PC-3 (cell line): ENCODE measurements around the gene KCND3. TPM values are rescaled to one million over a fixed set of nuclear protein-coding genes. Genes with fewer than 3 reads are reported as not detected.

Experiments used
- ATAC-seq: fragments of 200-7000 bp; cut with Tn5 transposase; 2 replicates; pipeline ENCODE4 v1.9.1; 2020; ENCODE audit warnings: mild to moderate bottlenecking, moderate library complexity
- BruUV-seq: library from RNA; stranded (reverse); fragments of 400-500 nt; replicated peaks from 2 replicates; lab custom pipeline; 2021; lab: Mats Ljungman, UMichigan
- CTCF ChIA-PET: fragments of 300-600 bp; sonication (Branson Sonifier 250); formaldehyde crosslinking; loops from one replicate; lab custom pipeline; 2022; ENCODE audit warnings: antibody characterized with exemption; lab: Charles Lee
- POLR2A ChIA-PET: fragments of 300-600 bp; sonication (Branson Sonifier 250); formaldehyde crosslinking; loops from one replicate; lab custom pipeline; 2022; ENCODE audit warnings: antibody characterized with exemption; ENCODE audit not compliant: unreplicated experiment; lab: Charles Lee
- DNase-seq: peaks from one replicate; pipeline ENCODE4 v3.0.0-alpha.2; 2015
- H2AFZ ChIP-seq: fragments of 300-600 bp; sonication (generic); 2 replicates; pipeline ENCODE4 v1.6.0; 2016; ENCODE audit warnings: antibody characterized with exemption, low read length
- H3F3A ChIP-seq: fragments of 300-600 bp; sonication (generic); one replicate; pipeline ENCODE4 v1.6.0; 2017; ENCODE audit warnings: antibody characterized with exemption, low read length, control low read depth, mild to moderate bottlenecking; ENCODE audit not compliant: unreplicated experiment
- H3K27ac ChIP-seq: fragments of 300-600 bp; sonication (generic); 2 replicates; pipeline ENCODE4 v1.5.1; 2016; ENCODE audit warnings: mild to moderate bottlenecking, low read length
- H3K27me3 ChIP-seq: fragments of 300-600 bp; sonication (generic); 2 replicates; pipeline ENCODE4 v1.6.1; 2016; ENCODE audit warnings: low read length, mixed read lengths
- H3K36me3 ChIP-seq: fragments of 300-600 bp; sonication (generic); 2 replicates; pipeline ENCODE4 v1.6.1; 2016; ENCODE audit warnings: low read depth, mixed run types, low read length, mixed read lengths
- H3K4me1 ChIP-seq: fragments of 300-600 bp; sonication (generic); 2 replicates; pipeline ENCODE4 v1.5.1; 2016; ENCODE audit warnings: low read length; ENCODE audit not compliant: insufficient read depth
- H3K4me2 ChIP-seq: fragments of 300-600 bp; sonication (generic); 2 replicates; pipeline ENCODE4 v1.6.0; 2016; ENCODE audit warnings: low read length
- H3K4me3 ChIP-seq: fragments of 300-600 bp; sonication (generic); 2 replicates; pipeline ENCODE4 v1.5.1; 2016; ENCODE audit warnings: mild to moderate bottlenecking, low read length, mixed read lengths
- H3K79me2 ChIP-seq: fragments of 300-600 bp; sonication (generic); 2 replicates; pipeline ENCODE4 v1.6.1; 2017; ENCODE audit warnings: low read length, mixed read lengths
- H3K9ac ChIP-seq: fragments of 300-600 bp; sonication (generic); 2 replicates; pipeline ENCODE4 v1.6.0; 2016; ENCODE audit warnings: mild to moderate bottlenecking, low read length
- H3K9me2 ChIP-seq: fragments of 300-600 bp; sonication (generic); replicated peaks from 2 replicates; pipeline ENCODE4 v1.6.1; 2016; ENCODE audit warnings: mixed run types, low read length, mixed read lengths
- H3K9me3 ChIP-seq: fragments of 300-600 bp; sonication (generic); 2 replicates; pipeline ENCODE4 v1.6.1; 2016; ENCODE audit warnings: low read length, mixed read lengths
- H4K20me1 ChIP-seq: fragments of 300-600 bp; sonication (generic); 2 replicates; pipeline ENCODE4 v1.6.1; 2016; ENCODE audit warnings: low read length, mixed read lengths
- EZH2 ChIP-seq: fragments of 300-600 bp; sonication (generic); IDR thresholded peaks from one replicate; pipeline ENCODE4 v1.6.1; 2017; ENCODE audit warnings: antibody characterized with exemption, mild to moderate bottlenecking, low read length; ENCODE audit not compliant: unreplicated experiment
- EZH2phosphoT487 ChIP-seq: fragments of 300-600 bp; sonication (generic); IDR thresholded peaks from 2 replicates; pipeline ENCODE4 v1.6.1; 2018; ENCODE audit warnings: mild to moderate bottlenecking, antibody characterized with exemption, low read length, borderline replicate concordance
- intact Hi-C: fragments of 100-400 bp; cut with micrococcal nuclease; formaldehyde crosslinking; loops from 2 replicates; pipeline ENCODE4 v1.9.0; 2023
- total RNA-seq: library from RNA; depleted of rRNA; stranded (reverse); fragments of >200 nt; gene quantifications from 2 replicates; pipeline ENCODE4 v1.2.3, GENCODE V29; 2014
- TF ChIP-seq, protein P1 (sequence below): fragments of 300-600 bp; sonication (generic); conservative IDR thresholded peaks from 2 replicates; pipeline ENCODE4 v1.5.1; 2017; ENCODE audit warnings: antibody characterized with exemption, low read depth, mild to moderate bottlenecking, low read length

Gene KCND3
- total RNA-seq, 1 experiment from 2014 or later: not detected

GRCh38 chr1:111886741-111887140, 102.7 kb downstream of the KCND3 start:
- no peak overlapping the region for H3K9ac ChIP-seq
- H3K79me2 ChIP-seq: no peaks in the 10 kb centered on the region
- peaks cover 92% of the 10 kb centered on the region for H3K27me3 ChIP-seq
- DNase-seq: no peak
- no peaks in the 10 kb centered on the region for H3K9me2 ChIP-seq
- no peak overlapping the region for H3K4me3 ChIP-seq
- H3K9me3 ChIP-seq: no peaks in the 10 kb centered on the region
- no peaks in the 10 kb centered on the region for H3K36me3 ChIP-seq
- no peak overlapping the region for H2AFZ ChIP-seq
- CTCF ChIA-PET: no interaction called here
- no peak overlapping the region for H3K4me2 ChIP-seq
- no peak overlapping the region for H3K27ac ChIP-seq
- BruUV-seq: no TSS peak
- intact Hi-C loops: no loop called here
- no peaks in the 10 kb centered on the region for H4K20me1 ChIP-seq
- TF ChIP-seq EZH2: no peak
- ATAC-seq: no peak
- POLR2A ChIA-PET: no interaction called here
- H3K4me1 ChIP-seq: no peaks in the 10 kb centered on the region
- no peaks in the 10 kb centered on the region for H3F3A ChIP-seq

- intact Hi-C loops: no loop called here
- Histone ChIP-seq H3K9me3 (no peaks in the 10 kb centered on the region), H3K4me3 (no peak overlapping the region), H3K4me1 (no peaks in the 10 kb centered on the region), H3F3A (no peaks in the 10 kb centered on the region), H3K9ac (no peak overlapping the region), H3K9me2 (no peaks in the 10 kb centered on the region), H2AFZ (no peak overlapping the region), H3K27ac (no peak overlapping the region), H3K36me3 (no peaks in the 10 kb centered on the region), H3K27me3 (peaks cover 95% of the 10 kb centered on the region), H3K79me2 (no peaks in the 10 kb centered on the region), H3K4me2 (no peak overlapping the region), H4K20me1 (no peaks in the 10 kb centered on the region)
- ChIA-PET POLR2A (interaction anchor here (0.6 kb wide), 1 partner anchor 25 kb away, joined by 3 read pairs; no protein-coding TSS in a partner anchor), CTCF (no interaction called here)
- TF ChIP-seq EZH2 (no peak), EZH2phosphoT487 (no peak)
- TF ChIP-seq, protein P1, sequence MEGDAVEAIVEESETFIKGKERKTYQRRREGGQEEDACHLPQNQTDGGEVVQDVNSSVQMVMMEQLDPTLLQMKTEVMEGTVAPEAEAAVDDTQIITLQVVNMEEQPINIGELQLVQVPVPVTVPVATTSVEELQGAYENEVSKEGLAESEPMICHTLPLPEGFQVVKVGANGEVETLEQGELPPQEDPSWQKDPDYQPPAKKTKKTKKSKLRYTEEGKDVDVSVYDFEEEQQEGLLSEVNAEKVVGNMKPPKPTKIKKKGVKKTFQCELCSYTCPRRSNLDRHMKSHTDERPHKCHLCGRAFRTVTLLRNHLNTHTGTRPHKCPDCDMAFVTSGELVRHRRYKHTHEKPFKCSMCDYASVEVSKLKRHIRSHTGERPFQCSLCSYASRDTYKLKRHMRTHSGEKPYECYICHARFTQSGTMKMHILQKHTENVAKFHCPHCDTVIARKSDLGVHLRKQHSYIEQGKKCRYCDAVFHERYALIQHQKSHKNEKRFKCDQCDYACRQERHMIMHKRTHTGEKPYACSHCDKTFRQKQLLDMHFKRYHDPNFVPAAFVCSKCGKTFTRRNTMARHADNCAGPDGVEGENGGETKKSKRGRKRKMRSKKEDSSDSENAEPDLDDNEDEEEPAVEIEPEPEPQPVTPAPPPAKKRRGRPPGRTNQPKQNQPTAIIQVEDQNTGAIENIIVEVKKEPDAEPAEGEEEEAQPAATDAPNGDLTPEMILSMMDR: no peak
- ATAC-seq (no peak), DNase-seq (no peak)
- BruUV-seq: no TSS peak
Measured at GRCh38 chr1:111884772-111885443, 104.6 kb downstream of the KCND3 start.

GRCh38 chr1:111882986-111883560, 106.4 kb downstream of the KCND3 start:
- DNase-seq: no peak
- no peak for ATAC-seq
- Histone ChIP-seq H2AFZ (no peak overlapping the region), H4K20me1 (no peaks in the 10 kb centered on the region), H3K9me2 (no peaks in the 10 kb centered on the region), H3F3A (no peaks in the 10 kb centered on the region), H3K9me3 (no peaks in the 10 kb centered on the region), H3K4me2 (no peak overlapping the region), H3K4me3 (no peak overlapping the region), H3K9ac (no peak overlapping the region), H3K27me3 (peaks cover 93% of the 10 kb centered on the region), H3K4me1 (no peaks in the 10 kb centered on the region), H3K79me2 (no peaks in the 10 kb centered on the region), H3K36me3 (no peaks in the 10 kb centered on the region), H3K27ac (no peak overlapping the region)
- ChIA-PET CTCF (no interaction called here), POLR2A (no interaction called here)
- TF ChIP-seq, protein P1: no peak
- no peak for TF ChIP-seq EZH2
- no peak for TF ChIP-seq EZH2phosphoT487
- intact Hi-C loops: no loop called here
- BruUV-seq: no TSS peak
